Skeletal muscle cell (primary cell): Measurements from ENCODE around the gene CIRBP.

Source experiments
- DNase-seq: peaks from one replicate; pipeline ENCODE4 v3.0.0-alpha.2; 2010; ENCODE audit warnings: low read depth
- H3K4me3 ChIP-seq: 2 replicates; pipeline ENCODE4 v1.5.1; 2011; ENCODE audit warnings: low read depth, mild to moderate bottlenecking, control low read depth, low read length, moderate library complexity

The CIRBP gene

DNA sequence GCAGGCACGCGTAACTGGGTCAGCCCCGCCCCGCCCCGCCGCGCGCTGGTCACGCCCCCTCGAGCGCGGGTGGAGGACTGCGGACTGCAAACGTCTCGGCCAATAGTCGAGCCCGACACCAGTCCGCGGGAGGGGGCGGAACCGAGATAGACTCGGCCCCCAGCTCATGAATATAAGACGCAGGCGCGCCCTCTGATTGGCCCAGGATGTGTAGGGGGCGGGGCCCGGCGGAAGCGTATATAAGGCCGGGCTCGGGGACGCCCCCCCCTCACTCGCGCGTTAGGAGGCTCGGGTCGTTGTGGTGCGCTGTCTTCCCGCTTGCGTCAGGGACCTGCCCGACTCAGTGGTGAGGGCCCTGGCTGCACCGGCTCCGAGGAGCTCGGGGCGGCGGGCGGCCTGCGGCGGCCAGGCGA is at the start of gene CIRBP:
CIRBP (plus strand) TSS at position 268 of the 413 bp plus-strand sequence. CDS start 1,602 bp downstream, outside the sequence.
- peak; percentile 95 for DNase-seq
- H3K4me3 ChIP-seq, result peak within 1 kb of the TSS; percentile 69

DNA sequence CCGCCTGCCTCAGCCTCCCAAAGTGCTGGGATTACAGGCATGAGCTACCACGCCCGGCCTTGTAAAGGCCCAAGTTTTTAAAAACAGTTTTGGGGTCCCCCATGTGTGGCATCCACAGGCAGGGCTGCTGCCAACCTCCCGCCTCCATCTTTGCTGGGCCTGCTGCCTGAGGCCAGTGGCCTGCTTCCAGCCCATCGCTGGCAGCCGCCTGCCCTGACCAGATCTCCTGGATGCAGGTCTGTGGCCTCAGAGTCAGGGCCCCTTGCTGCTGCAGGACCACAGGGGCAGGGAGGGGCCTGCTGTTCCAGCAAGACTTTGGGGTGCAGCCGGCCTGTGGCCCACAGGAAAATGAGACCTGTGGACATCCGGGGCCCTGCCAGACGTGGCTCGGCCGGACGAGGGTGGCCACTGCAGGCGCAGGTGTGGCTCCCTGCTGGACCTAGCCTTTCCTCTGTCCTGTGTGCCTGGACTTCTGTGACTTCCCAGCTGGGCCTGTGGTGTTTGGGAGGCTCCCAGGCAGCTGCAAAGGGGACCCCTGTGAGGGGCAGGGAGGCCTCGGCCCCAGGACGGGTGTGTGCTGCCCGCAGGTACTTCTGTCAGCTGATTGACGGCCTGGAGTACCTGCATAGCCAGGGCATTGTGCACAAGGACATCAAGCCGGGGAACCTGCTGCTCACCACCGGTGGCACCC is 49.2 kb upstream of the CIRBP start:
- no peak for DNase-seq
- no peak overlapping the region for H3K4me3 ChIP-seq

DNA sequence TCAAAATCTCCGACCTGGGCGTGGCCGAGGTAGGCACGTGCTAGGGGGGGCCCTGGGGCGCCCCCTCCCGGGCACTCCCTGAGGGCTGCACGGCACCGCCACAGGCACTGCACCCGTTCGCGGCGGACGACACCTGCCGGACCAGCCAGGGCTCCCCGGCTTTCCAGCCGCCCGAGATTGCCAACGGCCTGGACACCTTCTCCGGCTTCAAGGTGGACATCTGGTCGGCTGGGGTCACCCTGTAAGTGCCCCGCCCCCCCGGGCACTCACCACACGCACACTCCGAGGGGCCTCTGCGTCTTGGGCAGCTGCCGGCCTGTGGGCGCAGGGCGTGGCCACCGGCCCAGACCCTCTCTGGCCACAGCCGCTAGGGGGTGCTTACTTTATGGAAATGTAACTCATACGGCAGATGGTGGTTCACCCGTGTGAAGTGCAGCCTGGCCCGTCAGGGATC is 48.6 kb upstream of the CIRBP start:
- DNase-seq, result no peak
- no peak overlapping the region for H3K4me3 ChIP-seq

DNA sequence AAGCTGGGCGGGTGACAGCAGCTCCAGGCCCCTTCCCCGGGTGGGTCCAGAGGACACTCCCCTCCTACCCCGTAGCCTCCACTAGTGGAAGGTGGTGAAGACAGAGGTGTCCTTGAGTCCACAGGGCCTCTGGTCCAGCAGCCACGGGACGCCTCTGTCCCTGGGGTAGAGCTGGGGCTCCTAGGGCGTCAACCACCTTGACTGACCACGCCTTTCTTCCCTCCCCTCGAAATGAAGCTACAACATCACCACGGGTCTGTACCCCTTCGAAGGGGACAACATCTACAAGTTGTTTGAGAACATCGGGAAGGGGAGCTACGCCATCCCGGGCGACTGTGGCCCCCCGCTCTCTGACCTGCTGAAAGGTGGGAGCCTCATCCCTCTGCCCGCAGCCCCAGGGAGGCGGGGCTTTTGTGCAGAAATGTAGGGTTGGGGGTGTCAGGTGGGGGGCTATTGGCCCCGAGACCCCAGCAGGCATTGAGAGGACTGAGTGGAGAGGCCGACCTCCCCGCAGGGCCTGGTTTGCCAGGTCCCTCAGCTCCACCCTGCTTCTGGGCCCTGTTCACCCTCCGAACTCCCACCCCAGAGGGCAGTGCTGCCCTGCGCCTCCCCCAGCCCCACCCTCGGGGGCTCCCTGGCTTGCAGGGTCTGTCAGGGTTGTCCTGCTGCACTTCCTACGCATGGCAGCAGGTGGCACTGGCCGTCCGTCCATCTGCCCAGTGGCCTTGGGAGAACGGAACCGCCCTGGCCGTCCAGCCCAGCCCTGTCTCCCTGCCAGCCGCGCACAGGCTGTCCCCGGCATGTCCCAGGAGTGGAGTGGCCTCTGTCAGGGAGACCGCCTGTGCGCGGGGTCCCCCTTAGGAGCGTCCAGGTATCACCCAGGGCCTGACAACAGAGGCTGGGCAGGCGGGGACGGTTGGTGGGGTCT is 47.9 kb upstream of the CIRBP start:
- no peak for DNase-seq

DNA sequence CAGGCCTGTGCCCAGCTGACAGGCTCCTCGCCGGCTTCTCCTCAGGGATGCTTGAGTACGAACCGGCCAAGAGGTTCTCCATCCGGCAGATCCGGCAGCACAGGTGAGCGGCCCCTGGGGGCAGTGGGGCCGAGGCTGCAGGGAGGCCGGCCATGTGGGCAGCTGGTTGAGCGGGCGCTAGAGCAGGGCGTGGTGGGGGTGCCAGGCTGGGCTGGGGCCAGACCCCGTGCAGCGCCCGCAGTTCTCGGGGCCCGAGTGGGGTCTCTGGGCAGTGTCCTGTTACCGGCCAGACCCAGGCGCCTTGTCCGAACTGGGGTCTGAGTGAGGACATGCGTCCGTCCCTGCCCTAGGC is 47.3 kb upstream of the CIRBP start:
- no peak for DNase-seq
- H3K4me3 ChIP-seq, result no peak overlapping the region

More for the DNA sequence above, 47.9 kb upstream of the CIRBP start:
- no peak overlapping the region for H3K4me3 ChIP-seq

DNA sequence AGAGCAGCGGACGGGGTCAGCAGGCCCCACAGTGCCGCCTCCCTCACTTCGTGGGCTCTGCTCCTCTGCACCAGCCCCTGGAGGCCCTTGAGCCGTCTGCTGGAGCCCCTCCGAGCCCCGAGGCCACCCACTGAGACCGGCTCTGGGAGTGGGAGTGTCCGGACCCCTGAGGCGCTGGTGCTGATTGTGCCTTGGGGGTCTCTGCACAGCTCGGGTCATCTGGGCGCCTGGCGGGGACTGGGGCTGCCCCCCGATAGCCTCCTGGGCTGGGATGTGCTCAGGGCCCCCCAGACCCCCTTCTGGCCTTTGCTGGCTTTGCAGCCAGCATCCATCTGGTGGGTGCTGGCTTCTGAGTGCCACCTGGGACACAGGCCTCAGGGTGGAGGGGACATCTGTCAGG is 46.7 kb upstream of the CIRBP start:
- DNase-seq, result no peak
- H3K4me3 ChIP-seq, result no peak overlapping the region

DNA sequence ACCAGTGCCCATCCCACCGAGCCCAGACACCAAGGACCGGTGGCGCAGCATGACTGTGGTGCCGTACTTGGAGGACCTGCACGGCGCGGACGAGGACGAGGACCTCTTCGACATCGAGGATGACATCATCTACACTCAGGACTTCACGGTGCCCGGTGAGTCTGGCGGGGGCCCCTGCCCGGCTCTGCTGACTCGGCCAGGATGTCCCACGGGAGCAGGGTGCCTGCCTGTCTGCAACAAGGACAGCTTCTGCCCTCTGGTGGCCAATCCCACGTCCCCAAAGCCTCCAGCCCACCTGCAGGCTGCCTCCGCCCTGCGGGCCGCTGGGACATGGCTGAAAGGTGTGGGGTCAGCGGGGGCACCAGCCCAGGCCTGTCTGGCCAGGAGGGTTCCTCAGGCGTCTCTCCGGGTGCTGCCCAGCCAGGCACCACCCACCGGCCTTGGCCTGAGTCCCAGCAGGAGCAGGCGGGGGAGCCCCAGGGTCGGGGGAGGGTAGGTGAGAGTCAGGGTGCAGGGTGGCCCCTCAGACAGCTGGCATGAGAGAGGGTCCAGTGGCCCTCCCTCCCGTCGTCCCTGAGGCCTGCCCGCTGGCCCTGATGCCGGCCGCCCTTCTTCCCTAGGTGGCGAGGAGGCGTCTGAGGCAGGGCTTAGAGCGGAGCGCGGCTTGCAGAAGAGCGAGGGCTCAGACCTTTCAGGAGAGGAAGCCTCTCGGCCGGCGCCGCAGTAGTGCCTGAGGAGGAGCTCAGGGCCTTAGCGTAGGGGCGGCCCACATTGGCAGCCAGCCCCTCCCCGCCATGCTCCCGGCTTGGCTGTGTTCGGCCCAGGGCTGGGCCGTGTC is 45.9 kb upstream of the CIRBP start:
- DNase-seq, result no peak
- H3K4me3 ChIP-seq, result no peak overlapping the region

DNA sequence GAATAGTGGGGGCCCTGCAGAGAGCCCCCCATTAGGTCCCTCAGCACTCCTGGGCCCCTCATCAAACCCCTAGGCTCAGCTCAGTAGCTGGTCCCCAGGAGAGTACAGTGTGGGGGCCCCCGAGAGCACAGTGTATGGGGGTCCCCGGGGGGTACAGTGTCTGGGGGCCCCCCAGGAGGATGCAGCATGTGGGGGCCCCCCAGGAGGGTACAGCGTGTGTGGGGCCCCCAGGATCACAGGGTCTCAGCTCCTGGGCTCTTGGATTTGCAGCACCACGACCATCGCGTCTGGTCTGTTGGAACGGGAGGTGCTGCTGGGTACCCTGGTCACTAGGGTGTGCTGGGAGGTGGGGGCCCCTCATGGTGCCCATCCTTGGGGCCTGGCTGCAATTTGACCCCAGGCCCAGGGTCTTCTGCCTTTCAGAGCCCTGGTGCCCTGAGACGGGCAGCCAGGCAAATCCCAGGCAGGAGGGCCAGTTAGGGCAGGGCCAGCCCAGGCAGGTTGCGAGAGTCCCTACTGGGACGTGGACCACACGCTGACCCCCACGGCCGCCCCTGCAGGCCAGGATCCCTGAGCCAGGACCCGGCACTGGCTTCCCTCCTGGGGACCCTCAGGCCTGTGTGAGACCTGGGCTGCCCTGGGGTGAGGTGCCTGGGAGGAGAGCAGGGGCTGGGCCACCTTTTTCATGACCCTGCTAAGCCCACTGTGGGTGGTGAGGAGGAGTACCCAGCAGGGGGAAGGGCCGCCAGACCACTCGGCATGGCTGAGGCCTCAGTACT is 44.9 kb upstream of the CIRBP start:
- H3K4me3 ChIP-seq, result no peak overlapping the region
- DNase-seq, result no peak

DNA sequence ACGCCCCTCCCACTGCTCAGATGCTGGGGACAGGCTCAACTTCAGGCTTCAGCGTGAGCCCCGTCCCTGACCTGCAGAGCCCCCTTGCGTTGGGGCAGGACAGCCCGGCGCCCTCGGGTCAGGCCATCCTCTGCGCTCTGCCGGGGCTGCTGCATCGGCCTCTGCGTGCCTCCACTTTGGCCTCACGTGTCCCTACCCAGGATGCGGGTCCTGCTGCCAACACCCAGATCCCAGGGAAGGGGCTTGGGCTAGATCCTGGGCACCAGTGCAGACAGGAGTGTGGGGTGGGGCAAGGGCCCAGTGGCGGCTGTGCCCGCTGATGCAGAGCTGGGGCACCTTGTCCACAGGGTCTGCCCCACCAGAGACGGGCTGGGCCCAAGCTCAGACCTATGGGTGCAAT is 44.3 kb upstream of the CIRBP start:
- H3K4me3 ChIP-seq, result no peak overlapping the region
- DNase-seq, result no peak

DNA sequence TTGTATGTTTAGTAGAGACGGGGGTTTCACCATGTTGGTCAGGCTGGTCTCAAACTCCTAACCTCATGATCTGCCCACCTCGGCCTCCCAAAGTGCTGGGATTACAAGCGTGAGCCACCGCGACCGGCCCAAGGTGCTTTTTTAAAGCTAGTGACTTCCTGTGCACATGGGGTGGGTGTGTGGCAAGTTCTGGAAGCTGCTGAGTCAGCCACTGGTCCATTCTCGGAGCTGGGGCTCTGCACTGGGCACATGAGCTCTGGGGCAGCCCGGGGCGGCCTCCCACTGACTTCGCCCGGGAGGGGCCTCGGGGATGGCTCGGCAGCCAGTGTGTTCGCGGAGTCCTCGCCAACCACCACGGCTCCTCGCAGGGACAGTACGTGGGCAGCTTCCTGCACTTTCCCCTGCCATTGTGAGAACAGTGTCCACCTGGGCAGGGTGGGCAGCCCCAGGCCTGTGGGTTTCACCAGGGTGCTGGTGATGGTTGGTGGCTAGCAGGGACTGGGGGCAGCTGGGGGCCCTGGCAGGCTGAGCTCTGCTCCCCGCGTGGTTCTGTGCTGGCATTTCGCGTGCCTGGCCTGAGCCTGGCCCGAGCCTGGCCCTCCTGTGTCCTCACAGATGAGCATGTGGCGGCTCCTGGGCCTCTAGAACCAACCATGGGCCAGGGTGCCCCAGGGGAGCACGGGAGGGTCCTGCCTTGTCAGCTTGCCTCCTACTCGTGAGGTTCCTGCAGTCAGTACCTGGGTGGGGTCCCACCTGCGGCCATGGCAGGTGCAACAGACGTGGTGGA is 43.5 kb upstream of the CIRBP start:
- DNase-seq, result no peak
- no peak overlapping the region for H3K4me3 ChIP-seq

DNA sequence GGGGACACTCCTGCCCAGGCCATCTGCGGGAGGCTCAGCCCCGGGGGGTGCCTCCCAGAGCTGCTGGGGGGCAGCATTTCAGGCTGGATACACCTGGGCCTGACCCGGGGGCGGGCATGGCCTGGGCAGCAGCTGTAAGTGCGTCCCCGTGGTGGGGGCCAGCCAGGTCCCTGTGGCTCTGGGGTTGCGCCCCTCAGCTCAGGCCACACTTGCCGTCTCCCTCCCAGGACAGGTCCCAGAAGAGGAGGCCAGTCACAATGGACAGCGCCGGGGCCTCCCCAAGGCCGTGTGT is 43.0 kb upstream of the CIRBP start:
- no peak for DNase-seq
- H3K4me3 ChIP-seq, result no peak overlapping the region

DNA sequence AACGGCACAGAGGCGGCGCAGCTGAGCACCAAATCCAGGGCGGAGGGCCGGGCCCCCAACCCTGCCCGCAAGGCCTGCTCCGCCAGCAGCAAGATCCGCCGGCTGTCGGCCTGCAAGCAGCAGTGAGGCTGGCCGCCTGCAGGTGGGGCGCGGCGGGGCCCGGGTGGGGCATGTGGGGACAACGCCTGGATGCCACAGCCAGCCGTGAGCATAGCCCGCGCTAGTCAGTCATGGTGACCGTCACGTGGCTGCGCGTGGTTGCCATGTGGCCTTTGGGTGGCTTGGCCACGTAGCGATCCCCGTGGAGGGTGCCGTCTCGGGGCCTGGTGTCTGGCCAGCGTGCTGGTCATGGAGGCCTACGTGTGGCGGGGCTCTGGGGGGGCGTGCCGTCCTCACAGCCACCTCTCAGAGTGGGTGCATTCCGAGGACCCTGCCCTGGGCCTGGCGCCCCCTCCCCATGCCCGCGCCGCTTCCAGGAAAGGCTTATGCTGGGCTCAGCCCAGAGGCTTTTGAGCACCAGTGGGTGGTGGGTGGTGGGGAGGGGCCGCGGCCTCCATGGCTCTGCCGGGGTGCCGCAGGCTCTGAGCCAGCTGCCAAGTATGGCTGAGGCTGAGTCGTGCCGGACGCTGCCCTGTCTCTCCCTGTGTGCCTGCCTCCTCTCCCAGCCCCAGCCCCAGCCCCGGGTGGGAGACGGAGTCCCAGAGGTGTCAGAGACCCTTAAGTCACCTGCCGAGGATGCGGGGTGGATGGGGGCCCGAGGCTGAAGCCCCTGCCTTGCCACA is 42.4 kb upstream of the CIRBP start:
- no peak overlapping the region for H3K4me3 ChIP-seq

DNA sequence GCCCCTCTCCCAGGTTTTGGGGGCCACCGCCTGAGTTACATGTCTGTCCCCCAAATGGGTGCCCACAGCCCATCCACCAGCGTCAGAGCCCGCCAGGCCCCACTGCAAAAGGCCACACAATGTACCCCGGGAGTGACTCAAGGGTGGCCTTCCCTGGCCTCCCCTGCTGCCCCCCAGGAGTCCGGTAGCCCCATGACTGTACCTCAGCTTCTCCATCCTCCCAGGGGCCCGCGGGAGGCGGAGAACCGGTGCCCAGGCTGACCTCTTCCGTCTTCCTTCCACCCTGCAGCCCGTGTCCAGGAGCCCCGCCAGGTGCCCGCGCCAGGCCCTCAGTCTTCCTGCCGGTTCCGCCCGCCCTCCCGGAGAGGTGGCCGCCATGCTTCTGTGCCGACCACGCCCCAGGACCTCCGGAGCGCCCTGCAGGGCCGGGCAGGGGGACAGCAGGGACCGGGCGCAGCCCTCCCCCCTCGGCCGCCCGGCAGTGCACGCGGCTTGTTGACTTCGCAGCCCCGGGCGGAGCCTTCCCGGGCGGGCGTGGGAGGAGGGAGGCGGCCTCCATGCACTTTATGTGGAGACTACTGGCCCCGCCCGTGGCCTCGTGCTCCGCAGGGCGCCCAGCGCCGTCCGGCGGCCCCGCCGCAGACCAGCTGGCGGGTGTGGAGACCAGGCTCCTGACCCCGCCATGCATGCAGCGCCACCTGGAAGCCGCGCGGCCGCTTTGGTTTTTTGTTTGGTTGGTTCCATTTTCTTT is 41.7 kb upstream of the CIRBP start:
- no peak overlapping the region for H3K4me3 ChIP-seq
- no peak for DNase-seq

More for the DNA sequence above, 42.4 kb upstream of the CIRBP start:
- no peak for DNase-seq

DNA sequence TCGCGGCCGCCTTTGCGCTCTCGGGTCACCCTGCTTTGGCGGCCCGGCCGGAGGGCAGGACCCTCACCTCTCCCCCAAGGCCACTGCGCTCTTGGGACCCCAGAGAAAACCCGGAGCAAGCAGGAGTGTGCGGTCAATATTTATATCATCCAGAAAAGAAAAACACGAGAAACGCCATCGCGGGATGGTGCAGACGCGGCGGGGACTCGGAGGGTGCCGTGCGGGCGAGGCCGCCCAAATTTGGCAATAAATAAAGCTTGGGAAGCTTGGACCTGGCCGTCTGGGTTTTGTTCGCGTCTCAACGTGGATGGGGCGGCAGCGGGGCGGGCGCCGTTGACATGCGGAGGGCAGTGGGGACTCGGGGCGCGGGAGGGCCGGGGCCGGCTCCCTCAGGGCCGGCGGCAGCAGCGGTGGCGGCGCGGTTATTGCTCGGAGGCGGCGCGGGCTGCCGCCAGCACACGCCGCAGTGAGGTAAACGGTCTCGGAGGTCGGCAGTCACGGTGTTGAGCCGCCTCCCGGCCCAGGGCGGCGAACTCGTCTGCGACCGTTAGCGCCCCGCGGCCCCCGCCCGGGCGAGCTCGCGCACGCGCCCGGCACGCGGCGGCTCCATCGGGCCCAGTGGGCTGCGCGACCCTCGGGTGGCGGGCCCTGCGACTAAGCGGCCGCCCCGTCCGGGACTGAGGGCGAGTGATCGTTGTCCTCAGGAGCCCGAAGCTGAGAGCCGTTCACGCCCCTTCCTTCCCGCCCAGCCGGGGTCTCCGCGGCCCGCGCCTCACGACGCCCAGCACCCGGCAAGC is 40.8 kb upstream of the CIRBP start:
- DNase-seq, result no peak
- H3K4me3 ChIP-seq, result no peak overlapping the region

DNA sequence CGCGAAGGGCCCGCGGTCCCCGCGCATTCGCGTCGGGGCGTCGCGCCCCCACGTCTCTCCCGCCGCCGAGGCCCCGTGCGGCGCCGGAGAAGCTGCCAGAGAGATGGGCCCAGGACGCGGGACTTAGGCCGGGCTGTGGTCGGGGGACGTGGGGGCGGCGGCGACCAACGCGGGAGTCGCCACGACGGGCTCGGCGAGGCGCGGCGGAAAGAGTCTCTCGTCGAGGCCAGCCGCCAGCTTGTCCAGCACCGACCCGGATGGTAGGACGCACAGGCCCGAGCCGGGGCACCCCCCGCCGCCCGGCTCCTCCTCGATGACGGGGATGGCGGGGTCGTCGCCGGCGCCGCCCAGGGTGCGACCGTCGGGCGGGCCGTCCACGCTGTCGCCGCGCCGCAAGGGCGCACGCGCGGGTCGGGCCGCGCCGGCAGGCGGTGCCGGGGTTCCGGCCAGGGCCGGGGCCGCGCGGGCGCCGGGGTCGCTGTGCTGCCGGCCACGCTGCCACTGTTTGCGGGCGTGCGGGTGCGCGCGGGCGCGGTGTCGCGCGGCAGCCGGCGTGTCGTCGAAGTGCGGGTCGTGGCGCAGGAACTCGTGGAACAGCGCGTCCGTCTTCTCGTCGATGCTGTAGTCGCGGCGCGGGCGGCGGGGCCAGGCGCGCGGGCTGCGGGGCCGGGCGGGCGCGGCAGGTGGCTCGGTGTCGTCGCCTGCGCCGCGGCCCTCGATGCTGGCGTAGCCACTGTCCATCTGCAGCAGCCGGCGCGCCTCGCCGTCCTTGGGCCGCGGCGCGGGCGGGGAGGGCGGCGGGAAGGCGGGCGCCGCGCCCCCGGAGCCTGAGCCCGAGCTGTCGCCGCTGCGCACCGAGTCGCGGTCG is 39.8 kb upstream of the CIRBP start:
- DNase-seq, result no peak
- H3K4me3 ChIP-seq, result no peak overlapping the region
